HG02642 (cell line): ENCODE measurements around the gene FGFR3.

Source experiments
- ATAC-seq: cut with Tn5 transposase; IDR thresholded peaks from one replicate; pipeline ENCODE4 v1.9.1; 2021; ENCODE audit warnings: mild to moderate bottlenecking; ENCODE audit not compliant: unreplicated experiment, poor library complexity

The FGFR3 gene

DNA sequence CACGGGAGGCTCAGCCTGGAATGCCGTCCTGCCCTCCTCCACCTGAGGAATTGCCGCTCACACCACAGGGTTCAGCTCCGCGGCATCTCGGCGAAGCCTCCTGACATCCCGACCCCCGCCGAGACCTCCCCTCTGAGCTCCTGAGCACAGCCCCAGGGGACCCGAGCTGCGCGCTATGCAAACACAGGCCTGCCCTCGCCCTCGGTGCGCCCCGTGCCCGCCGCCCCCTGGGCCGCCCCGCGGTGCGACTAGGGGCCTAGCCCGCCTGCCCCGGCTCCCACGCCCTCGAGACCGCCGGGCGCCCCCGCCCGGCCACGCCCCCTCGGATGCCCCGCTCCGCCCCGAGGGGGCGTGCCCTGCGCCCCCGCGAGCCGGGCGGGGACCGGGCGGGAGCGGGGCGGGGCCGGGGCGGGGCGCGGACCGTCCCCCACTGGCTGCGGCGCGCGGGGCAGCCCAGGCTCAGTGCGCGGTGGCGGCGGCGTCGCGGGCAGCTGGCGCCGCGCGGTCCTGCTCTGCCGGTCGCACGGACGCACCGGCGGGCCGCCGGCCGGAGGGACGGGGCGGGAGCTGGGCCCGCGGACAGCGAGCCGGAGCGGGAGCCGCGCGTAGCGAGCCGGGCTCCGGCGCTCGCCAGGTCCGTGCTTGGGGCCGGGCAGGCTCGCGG is at the start of gene FGFR3:
Gene FGFR3 (plus strand): TSS at position 462 of the 664 bp plus-strand sequence. CDS start 642 bp downstream, outside the sequence.
- no peak for ATAC-seq

DNA sequence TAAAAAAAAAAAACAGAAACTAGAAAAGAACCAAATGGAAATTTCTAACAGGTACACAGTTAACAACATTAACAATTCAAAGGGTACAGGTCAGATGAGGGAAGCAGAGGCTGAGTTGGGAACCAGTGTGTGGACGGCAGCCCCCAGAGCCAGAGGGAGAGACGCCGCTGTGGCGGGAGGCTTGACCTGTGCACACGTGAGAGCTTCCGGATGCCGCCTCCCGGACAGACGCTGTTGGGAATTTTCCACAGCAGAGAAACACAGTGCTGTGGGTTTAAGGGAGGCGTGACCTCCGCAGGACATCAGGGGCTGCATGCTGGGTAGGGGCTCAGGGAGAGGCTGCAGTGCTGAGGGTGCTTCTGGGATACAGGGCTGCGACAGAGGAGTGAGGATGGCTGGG is 49.5 kb upstream of the FGFR3 start:
- no peak for ATAC-seq

DNA sequence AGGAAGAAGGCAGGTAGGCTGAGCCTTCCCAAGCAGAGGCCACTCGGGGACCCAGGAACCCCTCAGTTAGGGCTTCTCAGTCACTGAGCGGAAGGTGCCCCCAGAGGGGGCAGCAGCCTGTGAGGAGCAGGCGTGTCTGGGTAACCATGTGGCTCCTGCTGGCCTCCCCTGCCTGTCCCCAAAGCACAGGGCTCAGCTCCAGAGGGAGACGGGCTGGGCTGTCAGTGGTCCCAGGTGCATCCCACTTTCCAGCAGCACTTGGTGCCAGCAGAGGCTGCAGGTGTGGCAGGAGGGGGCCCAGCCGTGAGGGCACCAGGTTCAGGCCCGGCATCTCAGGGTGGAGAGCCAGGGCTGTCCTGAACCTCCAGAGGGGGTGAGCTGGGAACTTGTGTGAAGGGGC is 49.1 kb upstream of the FGFR3 start:
- ATAC-seq, result no peak

DNA sequence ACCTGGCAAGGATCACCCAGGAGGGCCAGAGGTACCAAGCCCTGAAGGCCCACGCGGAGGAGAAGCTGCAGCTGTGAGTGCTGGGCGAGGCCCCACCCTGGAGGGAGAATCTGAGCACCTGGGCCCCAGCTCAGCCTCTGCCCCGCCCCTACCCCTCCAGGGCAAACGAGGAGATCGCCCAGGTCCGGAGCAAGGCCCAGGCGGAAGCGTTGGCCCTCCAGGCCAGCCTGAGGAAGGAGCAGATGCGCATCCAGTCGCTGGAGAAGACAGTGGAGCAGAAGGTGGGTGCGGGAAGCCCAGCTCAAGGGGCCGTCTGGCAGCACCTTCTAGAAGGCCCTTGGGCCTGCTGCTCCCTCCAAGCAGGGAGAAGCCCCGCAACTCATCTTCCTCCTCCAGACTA is 48.5 kb upstream of the FGFR3 start:
- ATAC-seq, result no peak

DNA sequence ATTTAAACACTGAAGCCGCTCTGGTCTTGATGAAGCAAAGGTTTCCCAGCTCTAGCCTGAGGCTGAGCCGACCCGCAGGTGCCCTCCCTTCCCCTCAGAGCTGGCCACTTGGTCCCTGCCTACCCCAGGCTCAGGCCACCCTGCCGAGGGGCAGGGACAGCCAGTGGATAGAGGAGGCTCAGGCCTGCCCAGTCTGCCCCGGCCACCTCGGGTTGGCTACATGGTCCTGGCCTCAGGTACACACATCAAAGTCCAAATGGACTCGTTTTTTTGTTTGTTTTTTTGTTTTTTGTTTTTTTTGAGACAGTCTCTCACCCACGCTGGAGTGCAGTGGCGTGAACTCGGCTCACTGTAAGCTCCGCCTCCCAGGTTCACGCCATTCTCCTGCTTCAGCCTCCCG is 47.9 kb upstream of the FGFR3 start:
- no peak for ATAC-seq

DNA sequence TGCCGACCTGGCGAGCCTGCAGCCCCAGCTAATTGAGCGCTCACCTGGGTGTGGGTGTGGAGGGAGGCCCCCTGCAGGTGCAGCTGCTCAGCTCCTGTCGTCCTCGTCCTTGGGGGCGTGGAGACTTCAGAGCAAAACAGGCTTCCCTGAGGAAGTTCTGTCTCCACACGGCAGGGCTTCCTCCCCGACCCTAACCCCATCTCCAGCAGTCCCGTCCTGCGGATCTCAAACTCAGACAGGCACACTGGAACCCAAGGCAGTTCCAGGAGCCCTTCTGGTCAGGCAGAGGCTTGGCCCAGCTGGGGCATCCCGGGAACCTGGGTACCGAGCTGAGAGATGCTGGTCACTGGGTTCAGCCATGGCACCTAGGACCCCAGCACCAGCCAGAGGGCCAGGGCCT is 47.4 kb upstream of the FGFR3 start:
- no peak for ATAC-seq

DNA sequence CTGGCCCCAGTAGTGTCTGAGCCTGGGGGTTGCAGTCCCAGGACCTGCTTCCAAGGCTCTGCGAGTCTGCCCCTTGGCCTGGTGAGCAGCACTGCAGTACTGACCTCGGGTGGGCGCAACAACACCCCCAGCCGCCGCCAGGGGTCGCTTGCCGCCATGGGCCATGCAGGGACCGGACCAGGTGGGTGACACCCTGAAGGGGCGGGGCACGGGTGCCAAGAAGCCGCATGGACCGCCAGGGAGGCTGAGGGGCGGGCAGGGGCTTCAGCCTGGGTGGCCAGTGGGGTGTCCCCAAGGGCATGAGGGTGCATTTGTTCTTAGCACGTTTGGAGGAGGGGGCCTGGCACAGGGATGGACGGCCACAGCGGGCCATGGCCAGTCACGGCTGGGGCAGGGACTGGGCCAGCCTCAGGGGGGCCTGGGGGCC is 46.8 kb upstream of the FGFR3 start:
- peak; percentile 59 for ATAC-seq

DNA sequence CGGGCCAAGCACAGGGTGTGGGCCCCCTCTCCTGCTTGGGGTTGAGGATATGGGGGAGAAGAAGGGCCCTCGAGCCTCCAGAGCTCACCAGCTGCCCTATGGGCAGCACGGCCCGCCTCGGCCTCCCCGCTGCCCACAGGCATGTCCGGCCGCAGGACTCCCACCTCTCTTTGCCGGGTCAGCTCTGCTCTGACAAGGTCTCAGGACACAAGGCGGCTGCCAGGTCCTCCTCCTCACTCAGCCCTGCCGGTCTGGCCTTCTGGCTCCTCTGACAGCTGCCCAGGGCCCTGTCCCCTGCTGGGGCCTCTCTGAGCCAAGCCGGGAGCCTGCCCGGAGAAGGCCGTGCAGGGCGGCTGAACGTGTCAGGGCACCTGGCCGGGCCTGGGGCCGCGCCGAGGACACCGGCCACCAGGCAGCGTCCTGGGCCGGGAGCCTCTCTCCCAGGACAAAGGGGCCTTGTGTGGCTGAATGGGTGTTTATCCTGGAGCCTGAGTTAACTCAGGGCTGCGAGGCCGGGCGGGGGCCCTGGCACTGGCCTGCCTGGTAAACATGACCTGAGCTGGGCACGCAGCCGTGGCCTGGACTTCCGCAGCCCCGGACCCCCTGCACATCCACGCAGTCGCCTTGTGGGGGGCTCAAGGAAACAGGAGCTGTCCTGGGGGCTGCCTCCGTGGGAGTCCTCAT is 46.0 kb upstream of the FGFR3 start:
- ATAC-seq, result no peak

DNA sequence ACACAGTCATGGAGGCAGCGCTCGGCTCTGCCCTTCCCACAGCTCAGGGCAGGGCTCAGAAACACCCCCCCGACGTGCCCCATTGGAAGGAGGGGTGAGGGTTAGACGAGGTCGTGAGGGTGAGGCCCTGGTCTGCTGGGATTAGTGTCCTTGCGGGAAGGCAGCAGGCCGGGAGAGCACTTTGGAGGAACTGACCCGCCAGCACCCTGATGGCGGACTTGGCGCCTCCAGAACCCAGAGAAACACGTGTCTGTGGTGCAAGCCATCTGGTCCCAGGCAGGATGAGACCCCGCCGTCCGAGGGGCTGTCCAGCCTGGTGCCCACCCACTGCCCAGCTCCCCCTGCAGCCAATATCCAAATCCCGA is 45.5 kb upstream of the FGFR3 start:
- no peak for ATAC-seq

DNA sequence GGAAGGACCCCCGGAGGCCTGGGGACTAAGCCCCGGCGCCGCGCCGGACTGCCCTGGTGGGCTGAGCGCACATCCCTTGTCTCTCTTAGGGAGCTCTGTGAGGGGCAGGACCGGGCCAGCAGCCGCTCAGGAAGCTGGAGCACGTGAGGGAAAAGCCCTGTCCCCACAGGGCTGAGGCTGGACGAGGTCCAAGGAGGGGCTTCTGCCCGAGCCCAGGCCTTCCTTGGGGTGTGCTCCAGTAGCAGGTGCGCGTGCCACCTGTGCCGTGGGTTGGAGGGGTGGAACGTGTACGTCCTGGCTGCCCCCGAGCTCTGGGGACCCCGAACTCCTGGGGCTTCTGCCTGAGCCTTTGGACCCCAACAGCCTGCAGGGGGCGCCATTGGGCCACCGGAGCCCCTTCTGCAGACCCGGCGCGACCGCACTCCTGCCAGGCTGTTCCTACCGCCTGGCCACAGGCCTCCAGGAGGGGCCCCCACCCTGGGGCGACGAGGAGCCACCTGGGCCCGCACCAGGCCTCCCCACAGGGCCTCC is 44.6 kb upstream of the FGFR3 start:
- no peak for ATAC-seq

DNA sequence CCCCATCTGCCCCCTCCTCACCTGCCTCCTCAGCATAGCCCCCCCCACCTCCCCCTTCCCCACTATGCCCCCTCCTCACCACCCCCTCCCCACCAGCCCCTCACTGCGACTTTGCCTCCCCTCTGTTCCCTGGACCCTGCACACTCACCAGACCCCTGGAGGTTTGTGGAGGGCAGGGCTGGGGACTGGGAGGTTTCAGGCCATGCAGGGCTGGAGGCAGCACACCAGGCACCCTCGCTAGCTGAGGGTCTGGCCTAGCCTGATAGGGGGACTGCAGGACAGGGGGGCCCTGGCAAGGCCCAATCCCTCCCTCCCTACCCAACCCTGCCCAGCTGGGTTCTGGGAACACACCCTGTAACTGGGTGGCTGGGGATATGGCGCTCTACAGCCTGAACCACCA is 43.7 kb upstream of the FGFR3 start:
- no peak for ATAC-seq

DNA sequence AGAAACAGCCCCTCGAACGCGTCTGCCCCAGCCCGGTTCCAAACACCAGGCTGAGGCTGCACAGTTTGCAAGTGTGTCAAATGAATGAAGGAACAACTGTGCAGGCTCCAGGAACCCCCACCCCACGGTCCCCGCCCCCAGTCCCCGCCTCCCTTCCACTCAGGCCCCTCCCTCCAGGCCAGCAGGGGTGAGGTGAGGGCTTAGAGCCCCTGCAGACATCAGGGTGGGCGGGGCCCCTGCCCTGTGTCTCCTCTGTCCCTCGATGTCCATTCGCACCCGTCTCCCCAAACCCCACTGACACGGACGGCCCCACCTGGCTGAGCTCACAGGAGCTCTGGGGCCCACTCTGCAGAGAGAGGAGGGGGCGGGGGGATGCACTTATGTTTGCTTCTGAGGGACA is 43.3 kb upstream of the FGFR3 start:
- ATAC-seq, result no peak

DNA sequence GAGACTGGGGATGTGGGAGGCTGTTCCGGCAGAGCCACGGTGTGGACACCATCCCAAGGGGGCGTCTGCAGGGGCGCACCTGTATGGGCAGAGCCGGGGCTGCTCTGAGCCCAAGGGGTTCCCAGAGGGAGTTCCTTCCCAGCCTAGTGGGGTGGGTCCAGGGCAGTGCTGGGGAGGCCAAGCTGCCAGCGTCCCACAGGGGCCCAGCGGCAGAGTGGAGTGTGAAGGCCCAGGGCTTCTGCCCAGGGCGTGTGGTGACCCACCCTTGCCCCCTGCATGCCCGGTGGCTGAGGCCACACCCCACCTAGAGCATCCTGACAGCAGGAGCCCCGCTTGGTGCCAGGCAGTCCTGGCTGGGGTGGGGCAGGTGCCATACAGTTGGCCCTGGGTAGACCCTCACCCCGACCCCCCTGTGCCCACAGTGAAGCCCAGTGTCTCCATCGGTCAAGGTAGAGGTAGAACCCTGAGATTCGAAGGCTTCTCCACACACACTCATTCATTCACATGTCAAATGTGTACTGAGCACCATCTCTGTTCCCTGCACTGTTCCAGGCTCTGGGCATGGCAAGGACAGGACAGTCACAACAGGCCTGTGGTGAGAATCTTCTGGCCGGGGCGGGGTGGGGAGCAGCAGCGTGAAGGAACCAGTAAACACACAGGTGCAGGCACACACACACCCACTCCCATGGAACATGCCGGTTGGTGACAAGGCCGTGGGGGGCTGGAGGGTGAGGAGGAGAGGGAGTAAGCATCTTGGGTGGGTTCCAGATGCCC is 42.5 kb upstream of the FGFR3 start:
- no peak for ATAC-seq

DNA sequence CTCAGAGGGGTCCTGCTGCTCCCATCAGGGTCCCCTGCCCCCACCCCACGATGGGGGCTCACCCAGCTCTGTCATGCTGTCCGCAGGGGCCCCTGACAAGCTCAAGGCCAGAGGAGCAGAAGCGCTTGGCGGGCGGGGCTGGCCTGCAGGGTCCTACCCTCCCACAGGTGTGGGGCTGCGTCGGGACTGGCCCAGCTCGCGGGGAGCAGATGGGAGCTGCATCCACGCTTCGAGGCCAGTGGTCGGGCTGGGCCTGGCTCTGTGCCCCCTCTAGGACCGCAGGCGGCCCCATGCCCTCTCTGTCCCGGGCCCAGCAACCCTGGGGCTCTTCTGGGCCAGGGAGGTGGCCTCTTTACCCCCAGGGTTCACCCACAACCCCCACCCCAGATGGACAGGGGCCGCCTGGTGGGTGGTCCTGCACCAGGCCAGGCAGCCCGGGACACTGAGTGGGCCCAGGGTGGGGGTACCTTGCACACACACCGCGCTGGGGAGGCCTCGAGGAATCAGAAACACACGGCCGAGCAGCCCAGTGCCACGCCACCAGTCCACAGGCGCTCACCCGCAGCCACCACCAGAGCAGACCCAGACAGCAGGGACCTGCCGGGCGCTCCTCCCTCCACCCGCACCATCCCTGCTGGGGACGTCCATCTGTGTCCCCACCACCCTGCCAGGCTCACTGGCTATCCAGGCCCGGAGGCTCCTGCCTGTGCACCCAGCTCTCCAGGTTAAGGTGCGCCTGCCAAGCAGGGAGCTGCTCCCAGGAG is 41.8 kb upstream of the FGFR3 start:
- no peak for ATAC-seq

DNA sequence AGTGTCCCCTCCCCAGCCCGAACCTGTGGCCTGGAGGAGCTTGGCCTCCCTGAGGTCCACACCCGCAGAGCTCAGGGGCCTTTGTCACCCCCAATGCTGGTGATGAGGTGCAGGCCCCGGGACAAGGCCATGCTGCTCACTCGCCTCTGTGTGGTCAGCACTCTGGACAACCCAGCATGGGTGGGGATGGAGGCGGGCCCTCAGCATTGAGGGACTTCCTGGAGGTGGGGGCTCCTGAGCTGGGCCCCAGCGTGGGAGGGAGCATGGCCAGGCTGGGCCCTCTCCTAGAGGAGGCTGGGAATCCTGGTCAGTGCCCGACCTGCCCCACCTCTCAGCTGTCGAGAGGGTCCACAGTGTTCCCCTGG is 41.2 kb upstream of the FGFR3 start:
- no peak for ATAC-seq

DNA sequence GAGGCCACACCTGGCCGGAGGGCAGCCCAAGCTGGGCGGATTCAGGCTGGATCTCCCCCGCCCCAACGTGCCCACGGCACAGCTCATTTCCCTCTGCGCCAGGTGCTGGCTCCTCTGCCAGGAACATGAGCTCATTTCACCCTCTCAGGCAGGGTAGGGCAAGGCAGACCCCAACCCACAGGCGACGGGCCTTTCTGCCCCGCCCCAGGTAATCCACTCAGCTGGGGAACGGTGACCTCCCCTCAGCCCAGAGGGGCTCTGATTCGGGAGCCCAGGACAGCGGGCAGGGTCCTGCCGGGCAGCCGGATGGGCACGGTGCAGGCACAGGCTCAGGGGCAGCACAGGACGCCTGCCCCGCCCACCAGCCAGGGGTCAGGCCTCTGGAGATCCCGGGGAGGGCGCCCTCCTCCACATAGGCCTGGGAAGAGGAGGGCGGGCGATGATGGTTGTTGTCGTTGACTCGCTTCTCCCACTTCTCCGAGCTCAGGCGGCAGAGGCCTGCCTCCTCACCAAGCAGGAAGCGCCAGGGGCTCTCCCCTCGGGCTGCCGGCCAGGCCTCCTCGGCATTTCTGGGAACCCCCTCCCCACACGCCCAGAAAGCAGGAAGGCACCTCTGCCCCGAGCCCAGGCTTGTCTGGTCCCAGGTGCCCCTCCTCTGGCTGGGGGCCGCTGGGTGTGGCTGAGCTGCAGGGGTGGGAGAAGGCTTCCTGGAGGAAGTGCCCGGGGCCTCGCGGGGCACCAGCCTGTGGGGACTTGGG is 40.6 kb upstream of the FGFR3 start:
- no peak for ATAC-seq

DNA sequence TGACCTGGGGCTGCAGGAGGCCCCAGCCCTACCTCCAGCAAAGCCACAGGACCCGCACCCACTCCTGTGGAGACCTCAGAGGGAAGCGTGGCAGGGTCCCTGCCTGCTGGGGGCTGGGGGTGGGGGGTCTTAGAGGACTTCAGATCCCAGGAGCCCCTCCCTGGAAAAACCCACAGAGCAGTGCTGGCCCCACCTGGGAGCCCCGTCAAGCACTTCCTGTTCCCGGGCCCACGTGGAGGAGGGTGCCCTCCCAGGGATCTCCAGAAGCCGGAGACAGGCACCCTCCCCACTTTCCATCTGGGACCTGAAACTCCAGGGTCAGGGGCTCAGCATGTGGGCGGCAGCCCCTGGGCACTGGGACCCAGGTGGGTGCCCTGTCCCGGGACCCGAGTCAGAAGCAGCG is 39.8 kb upstream of the FGFR3 start:
- ATAC-seq, result no peak

DNA sequence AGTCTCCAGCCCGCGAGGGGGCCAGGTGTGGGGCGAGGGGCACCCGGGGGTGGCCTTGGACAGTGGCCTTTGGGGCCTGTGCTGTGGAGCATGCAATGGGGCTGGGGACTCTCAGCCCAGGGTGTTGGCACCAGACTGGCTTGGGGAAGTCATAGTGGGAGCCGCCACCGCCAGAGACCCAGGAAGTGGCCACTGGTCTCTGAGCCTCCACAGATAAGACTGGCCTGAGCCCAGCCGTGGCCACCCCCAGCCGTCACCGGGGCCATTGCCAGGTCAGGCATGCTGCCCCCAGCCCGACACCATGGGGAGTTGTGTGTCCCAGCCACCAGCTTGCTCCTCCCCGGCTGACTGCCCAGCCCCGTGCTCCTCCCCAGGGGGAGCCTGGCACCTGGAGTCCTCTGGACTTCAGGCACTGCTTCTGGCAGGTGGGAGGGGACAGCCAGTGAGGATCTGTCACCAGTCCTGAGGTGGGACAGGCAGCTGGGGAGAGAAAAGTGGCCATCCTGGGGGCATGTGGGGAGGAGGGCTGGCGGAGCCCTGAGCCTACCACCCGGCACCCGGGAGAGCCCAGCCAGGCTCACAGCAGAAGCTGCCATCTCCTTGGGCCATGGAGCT is 39.3 kb upstream of the FGFR3 start:
- no peak for ATAC-seq

DNA sequence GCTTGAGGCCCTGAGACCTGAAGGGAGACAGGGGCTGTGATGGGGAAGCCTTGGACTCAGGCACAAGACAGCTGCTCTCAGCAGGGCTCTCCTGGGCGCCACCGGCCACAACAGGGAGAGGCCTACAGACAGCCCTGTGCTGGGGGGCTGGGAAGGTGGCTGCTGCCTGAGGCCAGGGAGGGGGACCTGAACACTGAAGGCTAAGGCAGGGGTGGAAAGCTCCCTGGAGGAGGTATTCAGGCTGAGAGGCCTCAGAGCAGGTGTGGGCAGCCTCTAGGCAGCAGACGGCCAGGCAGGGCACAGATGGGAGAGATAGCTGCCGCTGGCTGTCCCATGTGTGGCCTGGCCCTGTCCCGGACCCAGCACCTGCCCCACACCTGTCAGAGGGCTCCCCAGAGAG is 38.8 kb upstream of the FGFR3 start:
- ATAC-seq, result no peak

DNA sequence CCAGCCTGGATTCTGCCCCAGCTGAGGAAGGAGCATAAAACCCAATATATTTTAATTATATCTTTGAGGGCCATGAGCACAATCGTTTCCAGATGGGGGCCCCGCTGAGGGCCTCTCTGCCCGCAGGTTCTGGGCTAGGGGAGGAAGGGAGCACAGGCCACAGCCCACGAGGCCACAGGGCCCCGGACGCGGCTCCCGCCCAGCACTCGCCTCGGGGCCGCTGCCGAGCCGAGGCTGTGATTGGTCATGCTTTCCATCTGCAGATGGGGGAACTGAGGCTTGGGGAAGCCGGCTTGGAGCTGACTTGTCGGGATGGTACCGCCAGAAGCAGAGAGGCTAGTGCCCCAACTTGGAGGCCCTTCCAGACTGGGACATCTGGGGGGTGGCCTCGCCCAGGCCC is 37.8 kb upstream of the FGFR3 start:
- no peak for ATAC-seq
